CD4-positive, alpha-beta T cell treated with Interleukin-6 for 4 hours (primary cell): ENCODE results near the gene DLGAP1.
"Not testable (repeated sequence)": the region's sequence is repeated elsewhere in the genome, so short reads cannot be mapped to it uniquely, and the experiment has no call there.

Experiments
- DNase-seq: peaks from one replicate; pipeline ENCODE4 v3.0.0-alpha.2; 2020; ENCODE audit warnings: mixed read lengths

DLGAP1 gene

GRCh38 chr18:3479978-3480509, 975.1 kb downstream of the DLGAP1 start:
- no peak for DNase-seq

GRCh38 chr18:3478262-3478978, 976.7 kb downstream of the DLGAP1 start:
- DNase-seq, result no peak

- DNase-seq, result no peak
Observed at GRCh38 chr18:3472681-3473544, 982.2 kb downstream of the DLGAP1 start.

- not testable (repeated sequence) for DNase-seq
Observed at GRCh38 chr18:3472121-3472520, 983.0 kb downstream of the DLGAP1 start.

GRCh38 chr18:3471141-3471648, 983.9 kb downstream of the DLGAP1 start:
- DNase-seq, result no peak

GRCh38 chr18:3468833-3469232, 986.3 kb downstream of the DLGAP1 start:
- no peak for DNase-seq

GRCh38 chr18:3468066-3468705, 986.9 kb downstream of the DLGAP1 start:
- no peak for DNase-seq

GRCh38 chr18:3466872-3467271, 988.2 kb downstream of the DLGAP1 start:
- peak; percentile 48 for DNase-seq

- no peak for DNase-seq
Observed at GRCh38 chr18:3466045-3466444, 989.1 kb downstream of the DLGAP1 start.

- DNase-seq, result no peak
Observed at GRCh38 chr18:3463051-3463450, 992.1 kb downstream of the DLGAP1 start.

GRCh38 chr18:3461704-3462103, 993.4 kb downstream of the DLGAP1 start:
- DNase-seq, result no peak

- no peak for DNase-seq
Observed at GRCh38 chr18:3460823-3461398, 994.2 kb downstream of the DLGAP1 start.

GRCh38 chr18:3458952-3459853, 995.9 kb downstream of the DLGAP1 start:
- no peak for DNase-seq

- peak; percentile 21 for DNase-seq
Observed at GRCh38 chr18:3458378-3458777, 996.7 kb downstream of the DLGAP1 start.

GRCh38 chr18:3457261-3457724, 997.8 kb downstream of the DLGAP1 start:
- no peak for DNase-seq

GRCh38 chr18:3456686-3457069, 998.4 kb downstream of the DLGAP1 start:
- no peak for DNase-seq

- DNase-seq, result no peak
Observed at GRCh38 chr18:3455907-3456685, 999.0 kb downstream of the DLGAP1 start.

GRCh38 chr18:3455090-3455635, 999.9 kb downstream of the DLGAP1 start:
- DNase-seq, result no peak

- DNase-seq, result peak; percentile 52
Observed at GRCh38 chr18:3454365-3455089, 1000.6 kb downstream of the DLGAP1 start.
